Mucosa of rectum (tissue), 2 donors: ENCODE results near the gene RPS3.

ENCODE experiments used
- H3K27ac ChIP-seq, 2 donors: one replicate each; pipeline ENCODE4 v1.7.0; 2013; ENCODE audit warnings: inconsistent platforms in 2 of 2, low read depth in 2 of 2, low read length in 2 of 2
- H3K27me3 ChIP-seq, 2 donors: one replicate each; pipeline ENCODE4 v1.7.0; 2013; ENCODE audit warnings: low read length in 2 of 2; ENCODE audit not compliant: control insufficient read depth in 2 of 2, insufficient read depth in 2 of 2
- H3K36me3 ChIP-seq, 2 donors: one replicate each; pipeline ENCODE4 v1.7.0; 2013; ENCODE audit warnings: low read length in 2 of 2; ENCODE audit not compliant: control insufficient read depth in 2 of 2, insufficient read depth in 2 of 2
- H3K4me1 ChIP-seq, 2 donors: one replicate each; pipeline ENCODE4 v1.7.0; 2013; ENCODE audit warnings: low read length in 2 of 2, mild to moderate bottlenecking in 1 of 2; ENCODE audit not compliant: control insufficient read depth in 2 of 2, insufficient read depth in 2 of 2
- H3K4me3 ChIP-seq, 2 donors: one replicate each; pipeline ENCODE4 v1.7.0; 2013; ENCODE audit warnings: low read length in 2 of 2
- H3K9ac ChIP-seq, 2 donors: one replicate each; pipeline ENCODE4 v1.7.0; 2013; ENCODE audit warnings: low read length in 2 of 2, low read depth in 1 of 2, mild to moderate bottlenecking in 1 of 2
- H3K9me3 ChIP-seq, 2 donors: one replicate each; pipeline ENCODE4 v1.7.0; 2013; ENCODE audit warnings: low read length in 2 of 2; ENCODE audit not compliant: control insufficient read depth in 2 of 2
- donor health status: healthy.
- donor health status: Normal muscosa, but diverticular disease.

Gene RPS3

DNA sequence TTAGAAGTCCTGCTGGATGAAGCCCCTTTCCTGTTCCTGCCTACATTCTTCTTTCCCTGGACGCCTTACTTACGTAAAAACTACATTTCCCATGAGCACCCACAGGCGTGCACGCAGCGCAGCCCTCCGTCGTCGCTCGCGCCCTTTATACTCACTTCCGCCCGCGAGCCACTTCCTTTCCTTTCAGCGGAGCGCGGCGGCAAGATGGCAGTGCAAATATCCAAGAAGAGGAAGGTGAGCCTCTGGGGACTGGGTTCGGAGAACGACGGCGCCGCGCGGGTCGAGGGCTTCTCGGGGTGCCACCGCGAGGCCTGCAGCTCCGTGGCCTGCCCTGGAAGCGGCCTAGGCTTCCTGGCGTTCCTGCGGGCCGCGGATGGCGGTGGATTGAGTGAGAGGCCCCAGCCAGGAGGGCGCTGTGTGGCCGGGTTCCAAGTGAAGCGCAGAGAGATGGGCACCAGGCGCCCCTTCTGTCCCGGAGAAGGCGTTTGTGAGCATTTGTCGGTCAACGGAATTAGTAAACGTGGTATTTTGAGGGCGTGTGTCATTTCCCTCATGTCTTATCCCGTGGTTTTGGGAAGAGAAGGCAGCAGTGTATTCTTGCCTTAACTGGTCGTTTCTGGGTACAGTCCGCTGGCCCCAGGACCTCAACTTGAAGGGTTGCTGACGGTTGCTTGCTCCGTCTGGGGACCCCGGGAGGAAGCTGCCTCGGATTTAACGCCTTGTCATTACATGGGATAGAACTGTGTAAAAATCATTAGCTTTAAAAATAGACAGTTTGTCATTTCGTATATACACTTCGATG lies at the start of gene RPS3:
Gene RPS3 (plus strand): TSS at position 175 of the 802 bp plus-strand sequence. CDS start 30 bp downstream, at position 205.
- Histone ChIP-seq H3K9ac (peak within 1 kb of the TSS; percentile 90 to 95), H3K9me3 (no peaks in the 10 kb centered on the region), H3K27me3 (no peaks in the 10 kb centered on the region), H3K36me3 (peaks cover 33 to 35% of the 10 kb centered on the region in 2 donors), H3K4me1 (peaks cover 14 to 17% of the 10 kb centered on the region in 2 donors), H3K27ac (peak within 1 kb of the TSS; percentile 93 to 94), H3K4me3 (peak within 1 kb of the TSS; percentile 84 to 98)

DNA sequence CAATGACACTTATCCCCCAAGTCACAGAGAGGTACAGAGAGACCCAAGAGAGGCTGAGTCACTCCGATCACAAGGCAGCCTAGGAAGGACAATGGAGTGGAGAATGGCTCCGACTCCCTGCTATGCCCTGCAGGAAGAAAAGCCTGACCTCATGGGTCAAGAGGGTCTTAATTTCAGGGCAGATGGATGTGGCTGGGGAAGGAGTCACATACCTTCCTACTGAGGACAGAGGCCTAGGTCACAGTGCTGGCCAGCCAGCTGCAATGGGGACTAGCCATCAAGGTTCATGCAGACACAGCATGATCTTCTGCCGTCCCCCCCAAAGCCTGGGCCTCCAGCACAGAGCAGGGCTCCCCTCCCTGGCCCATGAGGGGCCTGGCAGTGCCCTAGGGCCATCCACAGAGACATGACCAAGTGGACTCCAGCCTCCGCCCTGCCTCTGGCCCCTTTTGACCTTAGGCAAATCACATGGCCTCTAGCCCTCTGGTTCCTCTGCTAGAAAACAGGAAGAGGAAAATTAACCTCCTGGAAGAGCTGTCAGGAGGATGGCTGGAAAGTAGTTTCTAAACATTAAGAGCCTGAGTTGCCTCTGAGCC lies 49.7 kb upstream of the RPS3 start:
- H3K27ac ChIP-seq: peak overlapping the region; percentile 90 to 95
- no peaks in the 10 kb centered on the region for H3K9me3 ChIP-seq
- no peaks in the 10 kb centered on the region for H3K27me3 ChIP-seq
- peak overlapping the region; percentile 49 to 86 for H3K9ac ChIP-seq
- peak overlapping the region; percentile 68 to 98 for H3K4me3 ChIP-seq
- peaks cover under 1 to 3% of the 10 kb centered on the region in 2 donors for H3K36me3 ChIP-seq
- H3K4me1 ChIP-seq: peaks cover 76% of the 10 kb centered on the region in 2 donors

DNA sequence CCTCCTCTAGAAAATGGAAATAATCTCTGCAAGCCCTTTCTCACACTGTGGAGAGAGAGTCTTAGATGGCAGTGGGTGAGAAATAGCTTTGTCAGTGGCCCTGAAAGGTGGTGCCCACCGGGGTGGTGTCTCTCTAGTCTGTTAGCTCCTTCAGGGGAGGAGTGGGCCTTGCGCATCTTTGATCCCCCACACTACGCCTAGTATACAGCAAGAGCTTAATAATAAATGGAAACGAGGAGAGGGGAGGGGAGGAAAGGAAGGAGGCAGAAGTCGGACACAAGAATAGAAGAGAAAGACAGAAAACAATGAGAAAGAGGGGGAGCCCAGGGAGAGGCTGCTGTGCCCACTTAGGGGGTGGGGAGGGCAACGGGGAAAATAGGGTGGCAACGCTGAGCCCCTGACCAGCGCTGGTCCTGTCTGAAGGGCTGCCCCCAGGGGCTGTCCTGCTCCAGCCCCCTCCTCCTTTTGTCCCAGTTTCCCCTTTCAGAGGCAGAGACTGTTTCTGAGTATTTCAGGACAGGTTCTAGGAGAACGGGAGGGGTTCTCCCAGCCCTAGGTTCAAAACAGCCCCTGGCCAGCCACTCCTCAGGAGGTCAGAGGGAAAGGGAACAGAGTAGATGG lies 49.1 kb upstream of the RPS3 start:
- Histone ChIP-seq H3K9ac (peak overlapping the region; percentile 49 to 86), H3K27ac (peak overlapping the region; percentile 90 to 95), H3K27me3 (no peaks in the 10 kb centered on the region), H3K4me3 (peak overlapping the region; percentile 68 to 98), H3K9me3 (no peaks in the 10 kb centered on the region), H3K4me1 (peaks cover 69 to 70% of the 10 kb centered on the region in 2 donors), H3K36me3 (peaks cover 0 to 3% of the 10 kb centered on the region in 2 donors)

DNA sequence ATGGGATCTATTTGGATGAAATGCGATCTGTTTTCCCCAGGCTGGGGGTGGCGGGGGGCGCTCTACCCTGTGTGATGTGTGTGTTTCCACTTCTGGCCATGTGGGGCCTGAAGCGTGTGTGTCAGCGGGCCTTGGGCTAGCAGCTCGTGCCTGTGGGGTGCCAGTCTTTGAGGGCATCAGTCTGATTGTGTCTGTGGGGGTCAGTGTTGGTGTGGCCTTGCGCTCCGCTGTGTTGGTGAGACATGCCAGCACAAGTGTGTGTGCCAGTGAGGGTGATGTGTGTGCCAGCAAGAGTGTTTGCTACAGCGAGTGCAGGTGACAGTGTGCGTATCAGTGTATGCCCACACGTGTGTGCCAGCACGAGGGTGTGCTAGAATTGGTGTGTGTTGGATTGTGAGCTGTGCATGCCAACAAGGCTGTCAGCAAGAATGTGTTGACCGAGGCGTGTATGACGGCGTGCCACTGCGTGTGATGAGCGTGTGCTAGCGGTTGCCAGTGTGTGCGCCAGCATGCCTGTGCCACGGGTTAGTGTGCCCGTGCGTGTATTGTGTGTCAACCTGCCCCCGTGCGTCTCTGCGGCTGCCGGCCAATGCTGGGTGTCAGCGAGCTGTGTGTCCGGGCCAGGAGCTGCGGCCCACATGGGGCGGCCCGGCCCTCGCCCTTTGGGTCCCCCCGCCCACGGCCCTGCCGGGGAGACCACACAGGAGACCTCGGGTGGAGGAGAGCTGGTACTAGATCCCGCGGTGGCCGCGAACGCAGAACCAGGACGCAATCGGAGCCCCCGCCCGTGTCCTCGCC lies 48.4 kb upstream of the RPS3 start:
- peak overlapping the region; percentile 90 to 95 for H3K27ac ChIP-seq
- peaks cover 63 to 64% of the 10 kb centered on the region in 2 donors for H3K4me1 ChIP-seq
- peaks cover 0 to 3% of the 10 kb centered on the region in 2 donors for H3K36me3 ChIP-seq
- peak overlapping the region; percentile 49 to 86 for H3K9ac ChIP-seq
- H3K4me3 ChIP-seq: peak overlapping the region; percentile 68 to 98
- no peaks in the 10 kb centered on the region for H3K9me3 ChIP-seq
- no peaks in the 10 kb centered on the region for H3K27me3 ChIP-seq

DNA sequence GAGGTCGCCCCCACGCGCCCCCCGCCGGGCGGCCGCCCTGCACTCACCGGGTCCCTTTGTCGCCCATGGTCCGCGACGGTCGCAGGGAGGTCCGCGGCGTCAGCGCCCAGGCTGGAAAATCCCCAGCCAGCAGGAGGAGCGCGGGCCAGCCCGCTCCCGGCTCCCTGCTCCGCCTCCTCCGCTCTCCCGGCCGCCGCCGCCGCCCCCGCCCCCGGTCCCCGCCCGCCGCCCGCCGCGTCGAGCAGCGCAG lies 47.9 kb upstream of the RPS3 start, which contains the start of gene ARRB1:
Gene ARRB1 (minus strand): TSS at position 121 of the 250 bp plus-strand sequence. CDS start 54 bp downstream, at position 67.
- Histone ChIP-seq H3K4me3 (peak within 1 kb of the TSS; percentile 81 to 98), H3K27ac (peak within 1 kb of the TSS; percentile 90 to 95), H3K9me3 (no peaks in the 10 kb centered on the region), H3K9ac (peak within 1 kb of the TSS; percentile 81 to 86), H3K4me1 (peaks cover 57 to 60% of the 10 kb centered on the region in 2 donors), H3K27me3 (no peaks in the 10 kb centered on the region), H3K36me3 (peaks cover 0 to 3% of the 10 kb centered on the region in 2 donors)

DNA sequence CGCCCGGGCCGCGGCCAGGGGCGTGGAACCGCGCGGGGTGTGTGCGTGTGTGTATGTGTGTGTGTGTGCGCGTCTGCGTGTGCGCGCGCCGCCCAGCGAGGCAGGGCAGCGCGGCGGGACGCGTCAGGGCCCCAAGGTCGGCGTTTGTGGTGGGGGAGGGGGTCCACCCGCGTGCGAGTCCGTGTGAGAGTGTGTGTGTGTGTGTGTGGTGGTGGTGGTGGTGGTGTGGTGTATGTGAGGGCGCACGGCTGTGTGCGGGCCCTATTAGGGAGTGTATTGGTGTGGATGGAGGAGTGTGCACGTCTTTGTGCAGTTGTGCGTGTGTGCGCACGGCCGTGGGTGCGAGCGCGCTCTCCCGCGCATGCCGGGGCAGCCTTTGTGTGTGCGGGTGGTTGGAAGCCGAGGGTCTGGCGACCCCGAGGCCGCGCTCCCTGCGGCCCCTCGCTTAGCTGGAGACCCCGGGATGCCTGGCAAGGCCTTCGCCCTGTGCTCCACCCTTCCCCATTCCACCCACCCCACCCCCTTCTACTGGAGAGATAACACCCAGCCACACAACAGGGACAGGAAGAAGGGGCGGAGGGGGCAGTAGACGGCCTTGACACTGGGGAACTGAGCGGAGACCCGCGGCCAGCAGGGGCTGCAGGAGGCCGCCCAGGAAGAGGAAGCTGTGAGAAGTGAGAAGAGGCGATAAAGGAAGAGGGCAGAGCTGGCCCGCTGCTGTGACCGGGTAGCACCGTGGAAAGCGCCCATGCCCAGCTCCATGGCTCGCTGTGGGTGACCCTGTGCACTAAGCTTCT lies 47.3 kb upstream of the RPS3 start:
- H3K27ac ChIP-seq: peak overlapping the region; percentile 90 to 95
- H3K27me3 ChIP-seq: no peaks in the 10 kb centered on the region
- H3K4me3 ChIP-seq: peak overlapping the region; percentile 78 to 81
- peaks cover 0 to 3% of the 10 kb centered on the region in 2 donors for H3K36me3 ChIP-seq
- H3K9me3 ChIP-seq: no peaks in the 10 kb centered on the region
- H3K4me1 ChIP-seq: peaks cover 52 to 55% of the 10 kb centered on the region in 2 donors
- peak overlapping the region; percentile 81 to 86 for H3K9ac ChIP-seq

DNA sequence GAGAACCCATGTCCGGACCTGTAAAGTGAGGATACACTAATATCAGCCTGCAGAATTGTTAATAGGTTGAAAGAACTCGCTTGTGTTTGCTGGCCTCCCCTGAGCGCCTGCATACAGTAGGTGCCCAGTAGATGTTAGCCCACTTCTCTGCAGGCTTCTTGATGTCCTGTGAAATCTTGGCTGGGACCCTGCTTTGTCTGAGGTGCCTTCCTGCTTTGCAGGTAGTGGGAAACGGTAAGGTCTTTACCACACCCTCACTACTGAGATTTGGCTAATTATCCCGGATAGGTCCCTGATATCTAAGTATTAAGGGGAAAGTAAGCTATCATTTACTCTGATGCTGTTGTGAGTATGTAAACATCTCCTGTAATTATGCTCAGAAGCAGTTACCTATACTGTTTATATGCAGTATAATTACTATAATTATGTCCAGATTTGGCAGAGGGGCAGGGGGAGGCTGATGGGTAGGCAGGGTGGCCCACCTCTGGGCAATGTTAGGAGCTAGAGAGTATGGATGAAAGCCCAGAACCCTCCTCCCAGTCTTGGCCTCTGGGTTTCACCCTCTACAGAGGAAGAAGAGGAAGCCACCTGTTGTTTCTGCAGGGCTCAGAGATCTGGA lies 46.6 kb upstream of the RPS3 start:
- H3K4me1 ChIP-seq: peaks cover 45 to 48% of the 10 kb centered on the region in 2 donors
- H3K36me3 ChIP-seq: no peaks in the 10 kb centered on the region
- H3K4me3 ChIP-seq: peak overlapping the region; percentile 78 to 81
- no peaks in the 10 kb centered on the region for H3K27me3 ChIP-seq
- H3K9me3 ChIP-seq: no peaks in the 10 kb centered on the region
- peak overlapping the region; percentile 81 to 86 for H3K9ac ChIP-seq
- H3K27ac ChIP-seq: peak overlapping the region; percentile 90 to 95

DNA sequence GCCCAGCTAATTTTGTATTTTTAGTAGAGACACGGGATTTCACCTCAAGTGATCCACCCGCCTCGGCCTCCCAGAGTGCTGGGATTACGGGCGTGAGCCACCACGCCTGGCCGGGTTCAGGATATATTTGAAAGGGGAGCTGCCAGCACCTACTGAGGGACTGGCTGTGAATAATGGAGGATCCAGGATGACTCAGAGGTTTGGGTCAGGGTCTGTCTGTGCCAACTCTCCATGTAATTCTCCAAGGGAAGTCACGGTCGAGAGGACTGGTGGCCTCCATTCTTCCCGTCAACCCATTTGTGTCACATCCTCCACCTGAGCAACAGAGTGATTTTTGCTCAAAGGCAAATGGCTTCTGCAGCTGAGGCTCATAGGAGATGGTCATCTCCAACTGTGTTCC lies 44.3 kb upstream of the RPS3 start:
- Histone ChIP-seq H3K4me3 (no peak overlapping the region), H3K9ac (no peak overlapping the region), H3K9me3 (no peaks in the 10 kb centered on the region), H3K4me1 (peaks cover 22 to 24% of the 10 kb centered on the region in 2 donors), H3K27ac (no peak overlapping the region), H3K27me3 (no peaks in the 10 kb centered on the region), H3K36me3 (no peaks in the 10 kb centered on the region)

DNA sequence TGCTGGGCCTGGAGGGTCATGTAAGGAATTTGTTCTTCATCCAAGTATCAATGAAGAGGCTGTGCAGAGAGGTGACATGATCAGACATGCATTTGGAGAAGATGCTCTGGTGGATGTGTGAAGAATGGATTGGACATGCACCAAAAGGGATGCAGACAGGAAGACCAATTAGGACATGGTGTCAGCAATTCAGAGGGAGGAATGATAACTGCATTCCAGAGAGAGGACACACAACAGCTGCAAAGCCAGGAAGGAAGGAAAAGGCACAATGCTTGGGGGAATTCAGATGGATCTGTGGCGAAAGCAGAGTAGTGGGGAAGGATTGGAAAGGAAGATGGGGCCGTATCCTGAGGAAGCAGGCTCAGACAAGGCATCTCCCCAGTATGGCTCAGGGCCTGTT lies 42.7 kb upstream of the RPS3 start:
- H3K9ac ChIP-seq: no peak overlapping the region
- H3K4me3 ChIP-seq: no peak overlapping the region
- H3K27ac ChIP-seq: no peak overlapping the region
- H3K36me3 ChIP-seq: no peaks in the 10 kb centered on the region
- H3K27me3 ChIP-seq: no peaks in the 10 kb centered on the region
- H3K4me1 ChIP-seq: peaks cover 10 to 13% of the 10 kb centered on the region in 2 donors
- no peaks in the 10 kb centered on the region for H3K9me3 ChIP-seq
